HepG2 (cell line): ENCODE data around the gene VASN. TPM values are rescaled to one million over a fixed set of nuclear protein-coding genes. Genes with fewer than 3 reads are reported as not detected.

ENCODE experiments used
- CBFB ChIP-seq: sonication (generic); formaldehyde crosslinking; IDR thresholded peaks from 2 replicates; pipeline ENCODE4 v1.4.0; 2020; ENCODE audit warnings: missing genetic modification reagents
- ELF4 ChIP-seq: sonication (generic); formaldehyde crosslinking; IDR thresholded peaks from 2 replicates; pipeline ENCODE4 v1.5.0; 2020; ENCODE audit warnings: missing genetic modification reagents, mild to moderate bottlenecking, moderate library complexity, borderline replicate concordance
- GATAD2A ChIP-seq: IDR thresholded peaks from 2 replicates; pipeline ENCODE4 v1.6.1; 2016
- HIVEP1 ChIP-seq: sonication (generic); formaldehyde crosslinking; IDR thresholded peaks from 2 replicates; pipeline ENCODE4 v1.4.0; 2020; ENCODE audit warnings: mild to moderate bottlenecking, missing genetic modification reagents
- HMGA1 ChIP-seq: sonication (generic); formaldehyde crosslinking; conservative IDR thresholded peaks from 2 replicates; pipeline ENCODE4 v1.4.0; 2020; ENCODE audit warnings: missing genetic modification reagents
- JUN ChIP-seq: sonication (generic); formaldehyde crosslinking; IDR thresholded peaks from 2 replicates; pipeline ENCODE4 v1.4.0; 2020; ENCODE audit warnings: mild to moderate bottlenecking, missing genetic modification reagents
- MZF1 ChIP-seq: sonication (generic); formaldehyde crosslinking; IDR thresholded peaks from 2 replicates; pipeline ENCODE4 v1.8.1; 2023; ENCODE audit warnings: mild to moderate bottlenecking, missing genetic modification reagents, borderline replicate concordance
- NFE2 ChIP-seq: sonication (generic); formaldehyde crosslinking; IDR thresholded peaks from 2 replicates; pipeline ENCODE4 v1.4.0; 2020; ENCODE audit warnings: missing genetic modification reagents
- PHF20 ChIP-seq: sonication (generic); formaldehyde crosslinking; IDR thresholded peaks from 2 replicates; pipeline ENCODE4 v1.5.0; 2020; ENCODE audit warnings: mild to moderate bottlenecking, missing genetic modification reagents
- REXO4 ChIP-seq: sonication (generic); formaldehyde crosslinking; IDR thresholded peaks from 2 replicates; pipeline ENCODE4 v1.8.0; 2022; ENCODE audit warnings: missing genetic modification reagents, mild to moderate bottlenecking, borderline replicate concordance
- ZBTB1 ChIP-seq: sonication (generic); formaldehyde crosslinking; IDR thresholded peaks from 2 replicates; pipeline ENCODE4 v1.4.0; 2020; ENCODE audit warnings: missing genetic modification reagents, borderline replicate concordance
- ZNF136 ChIP-seq: sonication (generic); formaldehyde crosslinking; IDR thresholded peaks from 2 replicates; pipeline ENCODE4 v1.8.1; 2022; ENCODE audit warnings: low read depth, mild to moderate bottlenecking, moderate library complexity, missing genetic modification reagents
- ZNF230 ChIP-seq: sonication (generic); formaldehyde crosslinking; IDR thresholded peaks from 2 replicates; pipeline ENCODE4 v1.4.0; 2020; ENCODE audit warnings: mild to moderate bottlenecking, missing genetic modification reagents
- ZNF263 ChIP-seq: sonication (generic); formaldehyde crosslinking; IDR thresholded peaks from 2 replicates; pipeline ENCODE4 v1.4.0; 2020; ENCODE audit warnings: missing genetic modification reagents
- ZNF326 ChIP-seq: sonication (generic); formaldehyde crosslinking; IDR thresholded peaks from 2 replicates; pipeline ENCODE4 v1.4.0; 2020; ENCODE audit warnings: missing genetic modification reagents, borderline replicate concordance
- ZNF343 ChIP-seq: sonication (generic); formaldehyde crosslinking; IDR thresholded peaks from 2 replicates; pipeline ENCODE4 v1.4.0; 2020; ENCODE audit warnings: mild to moderate bottlenecking, missing genetic modification reagents
- ZNF431 ChIP-seq: sonication (generic); formaldehyde crosslinking; IDR thresholded peaks from 2 replicates; pipeline ENCODE4 v1.9.0; 2022; ENCODE audit warnings: missing genetic modification reagents, low read depth, mild to moderate bottlenecking, borderline replicate concordance
- ZNF557 ChIP-seq: sonication (generic); formaldehyde crosslinking; IDR thresholded peaks from 2 replicates; pipeline ENCODE4 v1.4.0; 2020; ENCODE audit warnings: missing genetic modification reagents
- ZNF589 ChIP-seq: sonication (generic); formaldehyde crosslinking; conservative IDR thresholded peaks from 2 replicates; pipeline ENCODE4 v1.8.0; 2022; ENCODE audit warnings: mild to moderate bottlenecking, moderate library complexity, missing genetic modification reagents
- ZNF660 ChIP-seq: sonication (generic); formaldehyde crosslinking; IDR thresholded peaks from 2 replicates; pipeline ENCODE4 v1.5.1; 2020; ENCODE audit warnings: mild to moderate bottlenecking, low read depth, missing genetic modification reagents, borderline replicate concordance
- ZSCAN31 ChIP-seq: sonication (generic); formaldehyde crosslinking; IDR thresholded peaks from 2 replicates; pipeline ENCODE4 v1.5.0; 2020; ENCODE audit warnings: low read depth, mild to moderate bottlenecking, missing genetic modification reagents
- polyA plus RNA-seq, 8 experiments: library from polyadenylated mRNA; depleted of rRNA in 3 of 8; stranded (reverse) in 7 of 8; unstranded in 1 of 8; fragments of >200 nt; fragmentation: Illumina TruSeq in 4 of 8; extraction: Trizol in 4 of 8; gene quantifications; 2 replicates each; pipeline versions ENCODE4 v1.2.1 to v1.2.3, GENCODE V29; 2011 to 2016; ENCODE audit warnings: low read depth in 4 of 8, missing spikeins in 1 of 8, mixed read lengths in 1 of 8; ENCODE audit not compliant: insufficient read depth in 1 of 8
- total RNA-seq, 5 experiments: library from RNA; depleted of rRNA; stranded (reverse); fragments of >200 nt; fragmentation: Illumina TruSeq; extraction: Trizol; gene quantifications; 2 replicates each; pipeline ENCODE4 v1.2.3, GENCODE V29; 2016; ENCODE audit warnings: low read depth in 1 of 5
- TF ChIP-seq, protein P1 (sequence below): sonication (generic); formaldehyde crosslinking; IDR thresholded peaks from 2 replicates; pipeline ENCODE4 v1.8.0; 2022; ENCODE audit warnings: mild to moderate bottlenecking, missing genetic modification reagents, moderate library complexity
- TF ChIP-seq, protein P2 (sequence below): sonication (generic); formaldehyde crosslinking; IDR thresholded peaks from 2 replicates; pipeline ENCODE4 v1.4.0; 2020; ENCODE audit warnings: missing genetic modification reagents
- TF ChIP-seq, protein P3 (sequence below): sonication (generic); formaldehyde crosslinking; conservative IDR thresholded peaks from 2 replicates; pipeline ENCODE4 v1.8.0; 2022; ENCODE audit warnings: missing genetic modification reagents
- TF ChIP-seq, protein P4 (sequence below): IDR thresholded peaks from 2 replicates; pipeline ENCODE4 v1.6.1; 2012; ENCODE audit warnings: low read depth, low read length, improper control_type of control experiment
- TF ChIP-seq, protein P5 (sequence below): sonication (generic); formaldehyde crosslinking; IDR thresholded peaks from 2 replicates; pipeline ENCODE4 v1.5.0; 2020; ENCODE audit warnings: missing genetic modification reagents

Gene VASN
- total and polyA plus RNA-seq, 2 of the 13 experiments (the other 11 are each of a cell fraction or from before 2014, with no cell fraction given), result 8.4 to 18.2 TPM

DNA sequence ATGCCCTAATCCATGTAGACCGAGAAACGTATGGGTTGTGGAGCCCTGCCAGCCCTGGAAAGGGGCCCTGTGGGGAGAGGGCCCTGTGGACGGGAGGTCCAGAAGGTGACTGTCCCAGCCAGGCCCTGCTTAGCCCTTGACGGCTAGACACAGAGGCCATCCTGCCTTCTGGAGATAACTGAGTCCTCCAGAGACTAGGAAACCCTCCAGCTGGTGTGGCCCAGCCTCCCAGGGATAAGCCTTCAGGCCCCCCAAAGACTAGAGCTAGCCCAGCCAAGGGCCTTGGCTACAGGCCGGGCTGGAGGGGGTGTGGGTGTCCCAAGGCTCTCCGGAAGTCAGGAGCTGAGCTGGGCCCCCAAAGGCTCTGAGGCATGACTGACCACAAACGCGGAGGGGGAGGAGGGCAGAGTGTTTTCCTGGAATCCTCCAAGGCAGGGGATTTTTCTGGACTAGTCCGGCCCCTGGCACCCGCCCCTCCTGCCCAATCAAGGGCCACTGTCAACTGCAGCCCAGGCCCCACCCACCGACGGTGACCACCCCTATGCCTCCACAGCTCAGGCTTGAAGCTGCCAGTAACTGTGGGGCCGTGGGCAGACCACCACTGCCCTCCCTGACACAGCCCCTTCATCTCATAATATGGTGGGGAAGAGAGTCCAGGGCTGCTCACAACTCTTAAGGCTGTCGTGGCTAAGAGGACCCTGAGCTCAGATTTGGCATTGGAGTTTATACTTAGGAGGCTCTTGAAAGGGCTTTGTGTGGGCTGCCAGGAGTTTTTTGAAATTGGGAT is 885 bp upstream of the VASN start (continued):
- TF ChIP-seq ELF4 (CRISPR knock-in tag) (no peak), ZNF326 (no peak), PHF20 (CRISPR knock-in tag) (no peak), ZNF557 (CRISPR knock-in tag) (no peak), ZNF343 (CRISPR knock-in tag) (no peak), REXO4 (CRISPR knock-in tag) (no peak), ZNF263 (peak; percentile 60; the same call in 1 of the 2 replicates), GATAD2A (peak; percentile 68), ZNF589 (CRISPR knock-in tag) (no peak), ZBTB1 (CRISPR knock-in tag) (no peak), CBFB (CRISPR knock-in tag) (peak; percentile 90), HIVEP1 (CRISPR knock-in tag) (peak; percentile 52; the same call in 1 of the 2 replicates), ZNF136 (CRISPR knock-in tag) (no peak), JUN (CRISPR knock-in tag) (no peak), HMGA1 (no peak), MZF1 (CRISPR knock-in tag) (no peak), ZSCAN31 (no peak), ZNF431 (CRISPR knock-in tag) (no peak), ZNF660 (no peak), ZNF230 (CRISPR knock-in tag) (no peak), NFE2 (no peak)
- TF ChIP-seq, protein P1, sequence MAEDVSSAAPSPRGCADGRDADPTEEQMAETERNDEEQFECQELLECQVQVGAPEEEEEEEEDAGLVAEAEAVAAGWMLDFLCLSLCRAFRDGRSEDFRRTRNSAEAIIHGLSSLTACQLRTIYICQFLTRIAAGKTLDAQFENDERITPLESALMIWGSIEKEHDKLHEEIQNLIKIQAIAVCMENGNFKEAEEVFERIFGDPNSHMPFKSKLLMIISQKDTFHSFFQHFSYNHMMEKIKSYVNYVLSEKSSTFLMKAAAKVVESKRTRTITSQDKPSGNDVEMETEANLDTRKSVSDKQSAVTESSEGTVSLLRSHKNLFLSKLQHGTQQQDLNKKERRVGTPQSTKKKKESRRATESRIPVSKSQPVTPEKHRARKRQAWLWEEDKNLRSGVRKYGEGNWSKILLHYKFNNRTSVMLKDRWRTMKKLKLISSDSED (CRISPR knock-in tag), result no peak
- TF ChIP-seq, protein P2, sequence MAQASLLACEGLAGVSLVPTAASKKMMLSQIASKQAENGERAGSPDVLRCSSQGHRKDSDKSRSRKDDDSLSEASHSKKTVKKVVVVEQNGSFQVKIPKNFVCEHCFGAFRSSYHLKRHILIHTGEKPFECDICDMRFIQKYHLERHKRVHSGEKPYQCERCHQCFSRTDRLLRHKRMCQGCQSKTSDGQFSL, result no peak
- TF ChIP-seq, protein P3, sequence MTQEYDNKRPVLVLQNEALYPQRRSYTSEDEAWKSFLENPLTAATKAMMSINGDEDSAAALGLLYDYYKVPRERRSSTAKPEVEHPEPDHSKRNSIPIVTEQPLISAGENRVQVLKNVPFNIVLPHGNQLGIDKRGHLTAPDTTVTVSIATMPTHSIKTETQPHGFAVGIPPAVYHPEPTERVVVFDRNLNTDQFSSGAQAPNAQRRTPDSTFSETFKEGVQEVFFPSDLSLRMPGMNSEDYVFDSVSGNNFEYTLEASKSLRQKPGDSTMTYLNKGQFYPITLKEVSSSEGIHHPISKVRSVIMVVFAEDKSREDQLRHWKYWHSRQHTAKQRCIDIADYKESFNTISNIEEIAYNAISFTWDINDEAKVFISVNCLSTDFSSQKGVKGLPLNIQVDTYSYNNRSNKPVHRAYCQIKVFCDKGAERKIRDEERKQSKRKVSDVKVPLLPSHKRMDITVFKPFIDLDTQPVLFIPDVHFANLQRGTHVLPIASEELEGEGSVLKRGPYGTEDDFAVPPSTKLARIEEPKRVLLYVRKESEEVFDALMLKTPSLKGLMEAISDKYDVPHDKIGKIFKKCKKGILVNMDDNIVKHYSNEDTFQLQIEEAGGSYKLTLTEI, result no peak
- TF ChIP-seq, protein P4, sequence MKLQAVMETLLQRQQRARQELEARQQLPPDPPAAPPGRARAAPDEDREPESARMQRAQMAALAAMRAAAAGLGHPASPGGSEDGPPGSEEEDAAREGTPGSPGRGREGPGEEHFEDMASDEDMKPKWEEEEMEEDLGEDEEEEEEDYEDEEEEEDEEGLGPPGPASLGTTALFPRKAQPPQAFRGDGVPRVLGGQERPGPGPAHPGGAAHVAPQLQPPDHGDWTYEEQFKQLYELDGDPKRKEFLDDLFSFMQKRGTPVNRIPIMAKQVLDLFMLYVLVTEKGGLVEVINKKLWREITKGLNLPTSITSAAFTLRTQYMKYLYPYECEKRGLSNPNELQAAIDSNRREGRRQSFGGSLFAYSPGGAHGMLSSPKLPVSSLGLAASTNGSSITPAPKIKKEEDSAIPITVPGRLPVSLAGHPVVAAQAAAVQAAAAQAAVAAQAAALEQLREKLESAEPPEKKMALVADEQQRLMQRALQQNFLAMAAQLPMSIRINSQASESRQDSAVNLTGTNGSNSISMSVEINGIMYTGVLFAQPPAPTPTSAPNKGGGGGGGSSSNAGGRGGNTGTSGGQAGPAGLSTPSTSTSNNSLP, result no peak
- TF ChIP-seq, protein P5, sequence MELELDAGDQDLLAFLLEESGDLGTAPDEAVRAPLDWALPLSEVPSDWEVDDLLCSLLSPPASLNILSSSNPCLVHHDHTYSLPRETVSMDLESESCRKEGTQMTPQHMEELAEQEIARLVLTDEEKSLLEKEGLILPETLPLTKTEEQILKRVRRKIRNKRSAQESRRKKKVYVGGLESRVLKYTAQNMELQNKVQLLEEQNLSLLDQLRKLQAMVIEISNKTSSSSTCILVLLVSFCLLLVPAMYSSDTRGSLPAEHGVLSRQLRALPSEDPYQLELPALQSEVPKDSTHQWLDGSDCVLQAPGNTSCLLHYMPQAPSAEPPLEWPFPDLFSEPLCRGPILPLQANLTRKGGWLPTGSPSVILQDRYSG (CRISPR knock-in tag), result no peak
